GM20000 (cell line): ENCODE data around the gene SELPLG.

Source experiments
- DNase-seq: peaks from one replicate; pipeline ENCODE4 v3.0.0; 2012; ENCODE audit warnings: low spot score
- TF ChIP-seq, protein P1 (sequence below): IDR thresholded peaks from 2 replicates; pipeline ENCODE4 v1.5.1; 2012; ENCODE audit warnings: mild to moderate bottlenecking, control low read depth; ENCODE audit errors: extremely low read depth, missing control alignments

The SELPLG gene

GRCh38 chr12:108640802-108641445 is 7.2 kb upstream of the SELPLG start:
- DNase-seq: no peak
- TF ChIP-seq, protein P1, sequence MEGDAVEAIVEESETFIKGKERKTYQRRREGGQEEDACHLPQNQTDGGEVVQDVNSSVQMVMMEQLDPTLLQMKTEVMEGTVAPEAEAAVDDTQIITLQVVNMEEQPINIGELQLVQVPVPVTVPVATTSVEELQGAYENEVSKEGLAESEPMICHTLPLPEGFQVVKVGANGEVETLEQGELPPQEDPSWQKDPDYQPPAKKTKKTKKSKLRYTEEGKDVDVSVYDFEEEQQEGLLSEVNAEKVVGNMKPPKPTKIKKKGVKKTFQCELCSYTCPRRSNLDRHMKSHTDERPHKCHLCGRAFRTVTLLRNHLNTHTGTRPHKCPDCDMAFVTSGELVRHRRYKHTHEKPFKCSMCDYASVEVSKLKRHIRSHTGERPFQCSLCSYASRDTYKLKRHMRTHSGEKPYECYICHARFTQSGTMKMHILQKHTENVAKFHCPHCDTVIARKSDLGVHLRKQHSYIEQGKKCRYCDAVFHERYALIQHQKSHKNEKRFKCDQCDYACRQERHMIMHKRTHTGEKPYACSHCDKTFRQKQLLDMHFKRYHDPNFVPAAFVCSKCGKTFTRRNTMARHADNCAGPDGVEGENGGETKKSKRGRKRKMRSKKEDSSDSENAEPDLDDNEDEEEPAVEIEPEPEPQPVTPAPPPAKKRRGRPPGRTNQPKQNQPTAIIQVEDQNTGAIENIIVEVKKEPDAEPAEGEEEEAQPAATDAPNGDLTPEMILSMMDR: no peak

GRCh38 chr12:108638997-108639822 is 5.5 kb upstream of the SELPLG start:
- DNase-seq: no peak
- TF ChIP-seq, protein P1: no peak

GRCh38 chr12:108638141-108638827 is 4.6 kb upstream of the SELPLG start:
- DNase-seq: no peak
- TF ChIP-seq, protein P1: no peak

DNA sequence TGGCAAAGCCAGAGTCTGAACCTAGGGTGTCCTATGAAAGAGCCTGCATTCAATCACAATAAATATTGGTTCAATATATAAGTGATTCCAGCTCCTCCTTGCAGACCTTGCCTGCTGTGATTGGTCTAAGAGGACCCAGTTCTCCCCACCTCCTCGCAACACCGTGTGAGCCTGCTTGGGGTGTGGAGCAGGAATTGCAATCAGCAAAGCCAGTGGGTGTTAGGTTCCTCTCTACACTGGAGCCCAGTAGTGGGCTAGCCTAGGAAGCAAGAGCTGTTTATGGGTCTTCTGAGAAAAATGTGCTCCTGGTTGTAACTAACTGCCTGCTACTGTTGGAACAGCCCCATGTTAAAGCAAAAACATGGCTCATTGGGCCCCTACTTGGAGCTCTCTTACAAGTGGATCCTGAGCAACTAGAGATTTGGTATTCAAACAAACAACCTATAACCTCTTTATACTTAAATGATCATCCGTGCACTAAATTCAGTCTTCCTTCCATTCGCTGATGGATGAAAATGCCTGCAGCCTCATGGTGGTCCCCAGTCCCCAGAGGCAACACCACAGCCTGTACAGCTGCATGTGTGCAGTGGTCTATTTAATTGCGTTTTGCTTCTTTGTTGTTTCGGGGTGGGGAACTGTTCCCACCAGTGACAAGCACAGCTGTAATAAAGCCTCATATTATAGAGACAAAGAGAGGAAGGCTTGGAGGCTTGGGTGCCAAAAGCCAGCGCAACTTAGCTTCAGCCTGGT is 3.7 kb upstream of the SELPLG start:
- TF ChIP-seq, protein P1: no peak
- no peak for DNase-seq

DNA sequence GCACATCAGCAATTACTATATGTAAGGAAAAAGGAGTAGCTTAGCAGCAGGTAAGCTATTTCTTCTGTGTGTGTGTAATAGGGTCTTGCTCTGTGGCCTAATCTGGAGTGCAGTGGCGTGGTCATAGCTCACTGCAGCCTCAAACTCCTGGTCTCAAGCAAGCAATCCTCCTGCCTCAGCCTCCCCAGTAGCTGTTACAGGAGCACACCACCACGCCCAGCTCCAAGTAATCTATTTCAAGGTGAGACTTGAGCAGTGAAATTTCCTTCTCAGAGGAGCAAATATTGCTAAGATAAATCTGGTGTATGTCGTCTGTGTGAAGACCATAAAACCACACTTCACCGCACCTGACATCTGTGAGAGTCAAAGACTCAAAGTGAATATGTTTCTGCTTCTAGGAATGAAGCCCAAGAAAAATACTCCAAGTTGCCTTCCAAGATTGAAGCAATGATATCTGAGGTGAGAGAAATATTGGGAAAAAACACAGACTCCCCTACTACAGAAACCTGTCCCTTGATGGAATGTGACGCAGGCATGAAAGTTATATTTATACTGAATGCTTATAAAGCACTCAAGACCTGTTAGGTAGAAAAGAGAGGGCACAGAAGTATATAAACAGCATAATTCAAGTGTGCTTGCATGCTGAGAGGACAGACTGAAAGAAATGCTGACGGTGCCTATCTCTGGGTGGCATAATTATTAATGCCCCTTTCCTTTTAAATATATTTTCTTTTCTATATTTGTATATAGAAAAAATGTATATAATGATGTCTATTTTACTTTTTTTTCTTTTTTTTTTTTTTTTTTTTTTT is 2.5 kb upstream of the SELPLG start:
- no peak for DNase-seq
- TF ChIP-seq, protein P1: no peak

GRCh38 chr12:108635201-108635996 is 1.7 kb upstream of the SELPLG start:
- peak; percentile 66 for DNase-seq
- TF ChIP-seq, protein P1: no peak
